GM18508 (cell line): ENCODE measurements around the gene SETDB2.
"Not testable (repeated sequence)": the region's sequence is repeated elsewhere in the genome, so short reads cannot be mapped to it uniquely, and the experiment has no call there.

Experiments used
- ATAC-seq: cut with Tn5 transposase; IDR thresholded peaks from one replicate; pipeline ENCODE4 v1.9.1; 2021; ENCODE audit warnings: moderate number of reproducible peaks; ENCODE audit not compliant: insufficient read depth, unreplicated experiment

The SETDB2 gene

DNA sequence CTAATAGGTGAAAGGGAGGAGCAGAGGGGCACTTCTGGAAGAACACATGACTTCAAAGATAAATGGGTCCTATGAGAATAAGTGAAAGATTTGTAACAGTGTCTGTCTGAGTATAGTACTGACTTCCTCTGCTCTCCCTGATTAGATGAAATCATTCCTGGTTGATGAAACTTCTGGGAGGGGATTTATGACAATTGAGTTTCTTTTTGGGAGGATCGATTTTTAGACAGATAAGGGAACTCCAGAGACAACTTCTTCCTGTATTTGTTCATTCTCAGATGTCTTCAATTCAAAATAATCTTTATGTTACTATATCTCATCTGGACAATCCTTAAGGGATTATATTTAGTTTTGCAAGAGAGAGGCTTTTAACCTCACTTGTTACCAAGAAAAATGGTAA, 20.0 kb downstream of the SETDB2 start:
- no peak for ATAC-seq

DNA sequence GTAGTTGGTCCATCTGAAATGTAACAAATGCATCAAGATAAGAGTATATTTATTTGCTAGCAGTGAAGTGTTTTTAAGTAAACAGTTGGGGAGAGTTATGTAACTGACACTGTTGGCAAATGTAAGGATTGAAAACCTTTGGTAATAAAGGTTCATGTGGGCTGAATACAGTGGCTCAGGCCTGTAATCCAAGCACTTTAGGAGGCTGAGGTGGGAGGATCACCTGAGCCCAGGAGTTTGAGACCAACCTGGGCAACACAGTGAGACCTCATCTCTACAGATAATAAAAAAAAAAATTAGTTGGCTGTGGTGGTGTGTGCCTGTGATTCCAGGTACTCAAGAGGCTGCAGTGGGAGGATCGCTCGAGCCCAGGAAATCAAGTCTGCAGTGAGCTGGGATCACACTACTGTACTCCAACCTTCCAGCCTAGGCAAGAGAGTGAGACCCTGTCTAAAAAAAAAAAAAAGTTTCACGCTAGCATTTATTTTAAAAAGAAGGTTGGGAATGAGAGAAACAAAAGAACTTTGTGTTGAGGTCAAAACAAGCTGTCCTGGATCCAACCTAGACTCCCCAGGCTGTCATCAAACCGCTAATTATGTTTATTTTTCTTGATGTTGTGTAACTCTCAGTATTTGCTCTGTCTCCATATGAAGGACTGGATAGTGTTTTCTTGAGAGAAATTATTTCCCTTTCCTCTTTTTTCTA, 20.7 kb downstream of the SETDB2 start:
- ATAC-seq = no peak

DNA sequence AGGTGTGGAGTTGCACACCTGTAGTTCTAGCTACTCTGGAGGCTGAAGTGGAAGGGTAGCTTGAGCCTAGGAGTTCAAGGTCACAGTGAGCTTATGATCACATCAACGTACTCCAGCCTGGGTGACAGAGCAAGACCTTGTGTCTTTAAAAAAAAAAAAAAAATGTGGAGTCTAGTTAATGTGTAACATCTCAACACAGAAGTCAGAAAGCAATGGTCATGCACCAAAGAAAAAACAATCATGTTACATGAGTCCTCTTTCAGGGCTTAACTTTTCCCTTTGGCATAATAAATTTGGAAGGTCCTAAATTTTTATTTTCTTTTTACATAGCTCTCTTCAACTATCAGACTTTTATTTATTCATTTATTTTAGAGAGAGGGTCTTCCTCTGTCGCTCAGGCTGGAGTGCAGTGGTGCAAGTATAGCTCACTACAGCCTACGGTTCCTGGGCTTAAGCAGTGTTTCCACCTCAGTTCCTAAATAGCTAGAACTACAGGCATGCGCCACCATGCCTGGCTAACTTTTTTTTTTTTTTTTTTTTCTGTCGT, 22.3 kb downstream of the SETDB2 start:
- no peak for ATAC-seq

DNA sequence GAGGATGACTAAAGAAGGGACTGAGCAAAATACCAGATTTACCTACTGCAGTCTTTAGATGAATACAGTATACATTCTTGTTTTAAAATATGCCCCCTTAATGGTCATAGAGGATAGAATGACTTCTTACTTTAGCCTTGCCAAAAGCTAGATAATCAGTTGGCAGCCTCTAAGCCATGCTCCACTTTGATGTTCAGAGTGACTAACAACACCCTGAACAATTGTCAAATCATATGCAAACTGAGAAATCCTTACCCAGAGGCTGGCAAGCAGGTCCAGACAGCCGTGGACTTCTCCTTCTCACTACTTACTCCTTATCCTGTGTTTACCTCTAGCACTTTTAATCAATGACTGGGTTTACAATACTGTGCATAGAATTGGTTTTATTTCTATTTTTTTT, 28.1 kb downstream of the SETDB2 start:
- ATAC-seq = no peak

DNA sequence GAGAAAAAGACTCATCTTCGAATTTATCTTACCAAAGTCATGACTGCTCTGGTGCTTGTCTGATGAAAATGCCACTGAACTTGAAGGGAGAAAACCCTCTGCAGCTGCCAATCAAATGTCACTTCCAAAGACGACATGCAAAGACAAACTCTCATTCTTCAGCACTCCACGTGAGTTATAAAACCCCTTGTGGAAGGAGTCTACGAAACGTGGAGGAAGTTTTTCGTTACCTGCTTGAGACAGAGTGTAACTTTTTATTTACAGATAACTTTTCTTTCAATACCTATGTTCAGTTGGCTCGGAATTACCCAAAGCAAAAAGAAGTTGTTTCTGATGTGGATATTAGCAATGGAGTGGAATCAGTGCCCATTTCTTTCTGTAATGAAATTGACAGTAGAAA, 32.5 kb downstream of the SETDB2 start:
- ATAC-seq = no peak

DNA sequence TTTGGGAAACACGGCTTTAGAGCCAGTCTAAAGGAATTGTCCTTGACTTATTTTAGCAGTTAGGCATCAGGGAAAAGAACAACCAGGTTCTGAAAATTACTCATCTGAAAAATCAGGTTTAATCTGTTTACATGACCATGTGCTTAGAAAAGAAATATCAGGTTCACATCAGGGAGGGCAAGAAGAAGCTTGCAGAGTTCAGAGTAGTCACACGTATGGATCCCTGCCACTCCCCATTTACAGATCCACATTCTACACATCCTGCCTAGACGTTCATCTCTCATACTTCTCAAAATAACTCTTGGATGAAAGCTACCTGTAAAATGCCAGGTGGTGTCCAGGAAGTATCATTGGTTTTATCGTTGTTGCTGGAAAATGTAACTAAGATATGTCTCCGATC, 37.7 kb downstream of the SETDB2 start:
- no peak for ATAC-seq

DNA sequence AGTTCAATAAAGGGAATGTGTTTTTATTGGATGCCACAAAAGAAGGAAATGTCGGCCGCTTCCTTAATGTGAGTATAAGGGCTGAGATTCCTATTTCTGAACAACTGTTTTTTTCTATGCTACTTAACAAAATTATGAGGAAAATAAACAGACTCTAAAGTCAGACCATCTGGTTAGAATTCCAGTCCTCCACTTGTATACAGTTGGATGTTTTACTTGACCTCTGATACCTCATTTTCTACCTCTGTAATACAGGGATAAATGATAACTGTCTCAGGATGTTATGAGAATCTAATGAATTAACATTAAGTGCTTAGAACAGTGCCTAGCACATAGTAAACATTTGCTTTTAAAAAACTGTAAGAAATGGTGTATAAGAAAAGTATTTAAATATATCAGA, 44.5 kb downstream of the SETDB2 start:
- no peak for ATAC-seq

DNA sequence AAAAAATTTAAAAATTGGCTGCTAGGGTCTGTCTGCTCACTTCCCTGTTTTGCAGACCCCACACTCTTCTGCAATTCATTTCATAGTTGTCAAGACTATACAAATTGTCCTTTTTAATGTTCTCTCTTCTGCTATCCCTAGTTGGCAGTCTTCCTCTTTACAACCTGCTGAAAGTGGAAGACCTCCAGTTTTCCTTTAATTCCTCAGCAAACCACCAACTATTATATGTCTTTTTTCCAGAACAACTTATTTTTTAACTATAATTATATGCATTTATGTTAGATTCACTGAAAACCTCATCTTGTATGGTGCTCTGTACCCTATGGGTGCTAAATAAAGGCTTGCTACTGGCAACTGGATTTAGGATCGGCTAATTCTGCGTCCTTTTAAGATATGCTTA, 50.6 kb downstream of the SETDB2 start:
- no peak for ATAC-seq

DNA sequence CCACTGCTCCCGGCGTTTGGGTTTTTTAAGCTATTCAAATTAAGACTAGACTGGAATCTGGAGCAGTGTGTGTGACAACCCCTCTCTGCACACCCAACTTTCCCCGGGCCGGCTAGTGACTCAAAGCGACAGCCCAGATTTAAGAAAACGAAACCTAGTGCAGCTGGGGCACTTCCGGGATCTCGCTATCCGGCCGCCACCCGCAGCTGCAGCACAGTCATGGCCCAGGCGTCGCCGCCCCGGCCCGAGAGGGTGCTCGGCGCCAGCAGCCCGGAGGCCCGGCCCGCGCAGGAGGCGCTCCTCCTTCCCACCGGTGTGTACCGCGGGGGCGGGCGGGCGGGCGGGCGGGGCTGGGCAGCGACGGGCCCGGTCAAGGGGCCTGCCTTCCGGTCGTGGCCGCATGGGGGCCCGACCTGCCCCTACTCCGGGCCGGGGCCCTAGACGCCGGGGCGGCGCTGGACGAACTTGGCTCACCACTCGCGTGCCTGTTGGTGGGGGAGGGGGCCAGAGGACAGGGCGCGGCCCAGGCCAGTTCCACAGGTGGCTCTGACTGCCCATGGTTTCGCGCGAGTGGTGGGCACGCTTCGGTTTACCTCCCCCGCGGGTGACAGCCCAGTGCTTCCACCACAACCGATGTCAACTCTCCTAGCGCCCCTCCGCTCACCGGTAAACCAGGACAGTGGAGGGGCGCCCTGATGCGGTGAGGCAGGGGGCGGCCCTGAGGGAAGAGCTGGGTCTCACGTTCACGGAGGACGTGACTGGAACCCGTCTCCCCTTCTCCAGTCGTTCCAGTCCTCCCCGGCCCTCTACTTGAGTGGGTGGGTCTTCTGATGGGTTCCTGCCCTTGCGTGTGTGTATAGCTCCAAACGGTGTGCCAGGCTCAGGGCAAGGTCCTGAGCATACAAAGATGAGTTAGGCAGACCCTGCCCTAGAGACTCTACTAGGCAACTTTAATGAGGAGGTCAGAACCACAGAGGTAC, 52.0 kb downstream of the SETDB2 start, which contains the start of gene PHF11:
TSS of gene PHF11 (plus strand) at position 171 of the 980 bp plus-strand sequence. CDS start at position 220, 49 bp downstream.
- peak; percentile 51 for ATAC-seq

DNA sequence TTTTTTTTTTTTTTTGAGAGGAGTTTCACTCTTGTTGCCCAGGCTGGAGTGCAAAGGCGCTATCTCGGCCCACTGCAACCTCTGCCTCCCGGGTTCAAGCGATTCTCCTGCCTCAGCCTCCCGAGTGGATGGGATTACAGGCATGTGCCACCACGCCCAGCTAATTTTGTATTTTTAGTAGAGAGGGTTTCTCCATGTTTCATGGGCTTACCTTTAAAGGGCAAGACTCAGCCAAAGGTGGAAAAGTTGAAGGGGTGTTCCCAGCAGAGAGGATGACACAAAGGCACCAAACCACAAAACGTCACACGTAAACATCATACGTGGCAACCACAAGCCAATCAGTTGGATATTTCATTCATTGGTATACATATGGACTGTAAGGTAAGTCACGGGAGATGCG, 52.8 kb downstream of the SETDB2 start:
- not testable (repeated sequence) for ATAC-seq

DNA sequence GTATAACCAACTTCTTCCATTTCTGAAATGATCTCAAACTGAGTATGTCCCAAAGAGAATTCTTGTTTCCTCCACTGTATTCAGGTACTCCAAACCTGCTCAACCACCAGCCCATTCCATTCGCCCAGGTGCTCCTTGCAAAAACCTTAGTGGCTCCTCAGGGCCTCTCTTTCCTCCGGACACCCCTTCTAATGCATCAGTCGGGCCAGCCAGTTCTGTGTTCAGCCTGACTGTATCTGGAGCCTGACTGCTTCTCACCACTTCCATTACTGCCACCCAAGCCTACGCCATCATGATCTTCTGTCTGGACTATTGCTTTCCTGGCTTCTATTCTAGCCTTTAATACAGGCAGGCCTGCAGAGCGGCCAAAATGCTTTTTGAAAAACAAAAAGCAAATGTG, 53.2 kb downstream of the SETDB2 start:
- no peak for ATAC-seq

DNA sequence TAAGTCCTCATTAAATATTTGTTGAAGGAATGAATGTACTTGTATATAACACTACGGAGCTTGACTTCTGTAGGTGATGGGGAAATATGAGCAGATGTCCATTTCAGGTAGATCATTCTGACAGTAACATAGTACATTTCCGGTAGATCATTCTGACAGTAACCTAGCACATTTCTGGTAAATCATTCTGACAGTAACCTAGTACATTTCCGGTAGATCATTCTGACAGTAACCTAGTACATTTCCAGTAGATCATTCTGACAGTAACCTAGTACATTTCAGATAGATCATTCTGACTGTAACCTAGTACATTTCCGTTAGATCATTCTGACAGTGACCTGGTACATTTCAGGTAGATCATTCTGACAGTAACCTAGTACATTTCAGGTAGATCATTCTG, 54.1 kb downstream of the SETDB2 start:
- no peak for ATAC-seq

DNA sequence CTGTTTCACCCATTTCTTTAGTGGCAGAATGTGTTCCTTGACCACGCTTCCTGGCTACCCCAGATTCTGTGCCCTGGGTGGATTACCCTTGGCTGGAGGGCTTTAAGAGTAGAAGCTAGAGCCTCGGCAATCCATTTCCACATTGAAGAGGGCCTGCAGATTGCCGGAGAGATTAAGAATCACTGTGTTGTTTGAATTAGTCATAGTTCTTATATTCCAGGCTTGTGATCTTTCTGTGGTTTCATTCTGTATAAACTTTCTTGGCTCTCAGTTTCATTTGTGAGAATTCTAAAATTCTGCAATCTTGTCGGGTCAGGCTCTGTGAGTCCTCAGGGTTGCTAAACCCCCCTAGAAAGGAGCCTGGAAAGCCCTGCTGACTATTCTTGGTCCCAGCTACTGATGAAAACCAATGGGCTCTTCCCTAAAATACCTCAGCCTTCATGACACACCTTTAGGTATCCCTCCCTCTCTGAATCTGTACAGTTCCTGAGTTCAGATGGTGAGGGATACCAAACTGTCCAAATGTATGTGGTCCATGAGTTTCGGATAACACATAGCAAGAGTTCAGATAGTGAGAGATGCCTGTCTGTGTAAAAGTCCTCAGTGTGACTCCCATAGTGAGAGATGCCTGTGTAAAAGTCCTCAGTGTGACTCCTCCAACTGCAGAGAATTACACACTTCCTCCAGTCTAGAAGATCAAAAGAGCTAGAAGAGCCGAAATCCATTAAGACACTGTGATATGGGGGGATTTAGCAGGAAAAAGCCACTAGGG, 56.0 kb downstream of the SETDB2 start:
- no peak for ATAC-seq

DNA sequence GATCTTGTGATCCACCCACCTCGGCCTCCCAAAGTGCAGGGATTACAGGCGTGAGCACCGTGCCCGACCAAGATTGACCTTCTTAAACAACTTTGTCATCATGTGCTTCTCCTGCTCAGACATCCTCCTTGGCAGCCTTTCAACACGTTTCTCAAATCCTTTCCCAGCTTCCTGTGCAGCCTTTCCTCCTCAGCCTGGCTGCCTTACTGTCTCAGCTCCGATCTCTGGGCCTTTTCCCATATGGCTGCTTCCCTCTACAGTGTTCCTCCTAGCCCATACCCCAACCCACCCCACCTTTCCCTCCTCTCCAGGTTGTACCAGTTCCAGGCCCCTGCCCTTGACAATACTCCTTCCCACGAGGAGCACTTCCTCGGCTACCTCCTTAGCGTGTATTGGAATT, 58.9 kb downstream of the SETDB2 start:
- ATAC-seq = no peak

DNA sequence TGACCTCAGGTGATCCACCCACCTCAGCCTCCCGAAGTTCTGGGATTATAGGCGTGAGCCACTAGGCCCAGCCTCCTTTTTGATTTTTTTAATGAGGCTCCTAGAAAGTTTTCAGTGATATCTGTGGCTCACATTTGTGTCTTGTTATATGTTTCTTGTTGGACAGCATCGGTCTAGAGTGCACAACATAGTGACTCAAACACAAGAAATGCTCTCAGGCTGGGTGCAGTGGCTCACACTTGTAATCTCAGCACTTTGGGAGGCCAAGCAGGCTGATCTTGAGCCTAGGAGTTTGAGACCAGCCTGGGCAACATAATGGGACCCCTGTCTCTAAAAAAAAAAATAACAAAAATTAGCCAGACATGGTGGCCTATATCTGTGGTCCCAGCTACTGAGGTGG, 59.9 kb downstream of the SETDB2 start:
- ATAC-seq = no peak

DNA sequence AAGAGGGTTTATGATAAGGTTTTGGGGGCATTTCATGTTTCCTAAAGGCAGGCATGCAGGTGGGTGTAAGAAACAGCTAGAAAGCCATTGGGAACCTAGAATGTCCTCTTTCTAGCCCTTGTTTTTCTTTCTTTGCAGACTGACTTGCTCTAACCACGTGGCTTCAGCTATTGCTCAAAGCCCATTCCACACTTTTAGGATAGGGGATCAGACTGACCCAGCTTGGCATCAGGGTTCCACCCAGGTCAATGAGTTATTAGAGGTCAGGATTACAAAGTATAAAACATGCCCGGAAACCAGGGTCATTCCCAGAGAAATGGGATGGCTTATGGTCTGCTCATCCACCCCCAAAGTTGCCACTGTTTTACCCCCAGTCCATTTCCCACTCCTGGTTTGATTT, 68.5 kb downstream of the SETDB2 start:
- ATAC-seq = no peak

DNA sequence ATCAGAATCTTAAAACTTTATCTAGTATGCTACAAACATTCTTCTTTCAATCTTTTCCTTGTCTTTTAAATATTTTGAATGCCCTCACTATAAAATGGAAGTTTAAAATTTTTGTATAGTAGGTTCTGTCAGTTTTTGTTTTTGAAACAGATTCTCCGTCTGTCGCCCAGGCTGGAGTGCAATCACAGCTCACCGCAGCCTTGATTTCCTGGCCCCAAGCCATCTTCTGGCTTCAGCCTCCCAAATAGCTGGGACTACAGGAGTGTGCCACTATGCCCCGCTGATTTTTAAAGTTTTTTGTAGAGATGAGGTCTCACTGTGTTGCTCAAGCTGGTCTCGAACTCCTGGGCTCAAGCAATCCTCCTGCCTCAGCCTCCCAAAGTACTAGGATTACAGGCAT, 72.4 kb downstream of the SETDB2 start:
- no peak for ATAC-seq

DNA sequence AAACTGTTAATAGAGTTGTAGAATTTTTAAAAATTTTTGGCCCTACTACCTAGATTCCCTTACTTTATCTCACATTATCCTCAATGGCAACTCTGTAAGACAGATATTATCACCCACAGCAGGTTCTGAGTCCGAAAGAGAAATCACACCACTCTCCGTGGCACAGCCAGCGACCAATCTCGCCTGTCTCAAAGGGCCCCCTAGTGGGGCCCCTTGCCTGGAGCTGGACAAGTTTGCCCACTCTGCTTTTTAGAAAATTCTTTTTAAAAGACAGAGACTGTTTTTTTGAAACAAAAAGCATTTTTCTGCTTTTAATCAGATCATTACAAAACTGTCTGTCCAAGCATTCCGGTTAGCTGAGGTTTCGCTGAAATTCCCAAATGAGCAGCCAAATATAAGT, 73.4 kb downstream of the SETDB2 start:
- no peak for ATAC-seq

DNA sequence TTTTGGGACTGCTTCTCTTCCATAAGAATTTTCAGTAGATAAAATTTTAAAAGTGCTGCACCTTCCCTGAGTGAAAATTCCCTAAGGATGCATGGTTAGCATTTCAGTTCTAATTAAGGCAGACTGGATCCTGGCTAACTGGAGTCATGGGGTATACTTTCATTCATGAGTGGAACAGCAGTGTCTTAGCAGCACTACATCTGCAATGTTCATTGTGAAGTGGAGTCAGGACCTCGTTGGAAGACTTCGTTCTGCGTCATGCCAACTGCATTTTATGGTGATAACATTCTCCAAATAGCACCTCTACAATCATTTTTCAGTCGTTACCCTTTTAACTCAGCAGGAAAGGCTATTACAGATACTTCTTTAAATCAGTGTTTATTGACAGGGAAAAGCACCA, 77.2 kb downstream of the SETDB2 start:
- no peak for ATAC-seq

DNA sequence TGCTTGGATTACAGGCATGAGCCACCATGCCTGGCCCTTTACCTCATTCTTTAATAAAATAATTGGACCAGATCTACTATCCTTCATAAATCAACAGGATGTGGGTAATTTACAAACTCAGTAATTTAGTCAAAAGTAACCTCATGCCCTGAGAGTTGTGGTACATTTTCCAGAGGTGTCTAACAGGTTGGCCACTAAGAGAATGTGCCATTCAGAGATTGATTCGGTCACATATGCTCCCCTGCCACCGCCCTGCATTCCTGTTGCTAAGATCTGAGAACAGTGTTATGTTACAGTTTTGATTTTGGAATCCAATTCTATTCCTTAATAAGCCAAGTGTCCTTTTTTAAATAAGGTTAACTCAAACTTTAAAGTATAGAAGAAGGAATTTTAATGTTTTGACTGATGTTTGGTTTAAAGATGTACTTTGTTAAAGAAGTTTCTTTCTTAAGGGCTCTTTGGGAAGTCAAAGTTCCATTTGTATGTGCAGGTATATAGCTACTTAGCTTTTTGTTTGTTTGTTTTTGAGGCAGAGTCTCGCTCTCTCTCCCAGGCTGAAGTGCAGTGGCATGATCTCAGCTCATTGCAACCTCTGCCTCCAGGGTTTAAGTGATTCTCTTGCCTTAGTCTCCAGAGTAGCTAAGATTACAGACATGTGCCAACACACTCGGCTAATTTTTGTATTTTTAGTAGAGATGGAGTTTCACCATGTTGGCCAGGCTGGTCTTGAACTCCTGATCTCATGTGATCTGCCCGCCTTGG, 80.8 kb downstream of the SETDB2 start:
- ATAC-seq = no peak
